Measurements from ENCODE around the gene NTN3. TPM values are rescaled to one million over a fixed set of nuclear protein-coding genes. Genes with fewer than 3 reads are reported as not detected.
A peak's percentile ranks its signal among the peaks of the same experiment; 100 is the strongest.

NTN3 gene
- polyA plus RNA-seq, 1 of the 3 experiments (the other 2 are of a cell fraction) = 0.28 TPM

- Histone ChIP-seq H3K36me3 (replicated peaks in 1 of 2; ENCODE audit: control insufficient read depth in 1 of 2, insufficient read depth in 2 of 2, low read length in 1 of 2) (peaks cover 0 to 16% of the 10 kb centered on the region in 2 experiments), H3K27me3 (ENCODE audit: insufficient read depth) (no peaks in the 10 kb centered on the region), H3K9me3 (no peaks in the 10 kb centered on the region), H3K79me2 (ENCODE audit: insufficient read depth) (no peaks in the 10 kb centered on the region), H3F3A (replicated peaks; ENCODE audit: insufficient read depth) (no peaks in the 10 kb centered on the region), H3K27ac (ENCODE audit: low read depth in 2 of 2, low read length in 1 of 2) (peak overlapping the region in 1 of 2 experiments; percentile 72; a peak in 1 of 4 replicates), H3K4me3 (ENCODE audit: low read depth in 2 of 2, low read length in 1 of 2) (no peak overlapping the region), H3K4me2 (no peak overlapping the region), H3K9ac (no peak overlapping the region), H3K4me1 (ENCODE audit: control insufficient read depth in 1 of 2, insufficient read depth in 2 of 2, low read depth in 1 of 2, low read length in 1 of 2) (peaks cover 0 to 22% of the 10 kb centered on the region in 2 experiments; a peak in 1 of 4 replicates), H2AFZ (ENCODE audit: low read depth) (no peak overlapping the region), H3K9me2 (no peaks in the 10 kb centered on the region), H4K20me1 (ENCODE audit: insufficient read depth) (0 out of 2 replicates have a peak, but pooled peaks cover 4% of the 10 kb centered on the region)
- TF ChIP-seq PBX3 (IDR thresholded peaks at IDR 0.05) = no peak
- TF ChIP-seq SMC3 (IDR thresholded peaks at IDR 0.05; ENCODE audit: low read depth, low read length) = no peak
- TF ChIP-seq GATA2 (CRISPR knock-in tag; IDR thresholded peaks at IDR 0.05) = no peak
- WGBS (ENCODE audit: low lambda C conversion rate) = 95% methylated on average over 46 of the region's 62 CpGs
- POLR2A ChIA-PET = interaction anchor here (0.6 to 0.8 kb wide), 2 partner anchors 14 to 28 kb away, joined by 5 to 6 read pairs; no protein-coding TSS in a partner anchor
- DNase-seq = no peak
- CTCF ChIA-PET = interaction anchor here (1.0 to 1.3 kb wide), 3 partner anchors 14 to 68 kb away, joined by 3 read pairs; partner anchors contain the start of gene TEDC2
These were observed 25.4 kb downstream of the NTN3 start for GRCh38 chr16:2496223-2497115.

- H3K27me3 ChIP-seq (ENCODE audit: insufficient read depth) = no peaks in the 10 kb centered on the region
- H2AFZ ChIP-seq (ENCODE audit: low read depth) = no peak overlapping the region
- ChIA-PET POLR2A (interaction anchor here (0.8 kb wide), 1 partner anchor 28 kb away, joined by 5 read pairs; no protein-coding TSS in a partner anchor), CTCF (interaction anchor here (1.0 to 1.3 kb wide), 4 partner anchors 14 to 157 kb away, joined by 3 read pairs; partner anchors contain the start of genes ABCA3 and TEDC2)
- H3F3A ChIP-seq (replicated peaks; ENCODE audit: insufficient read depth) = no peaks in the 10 kb centered on the region
- H3K36me3 ChIP-seq (replicated peaks in 1 of 2; ENCODE audit: control insufficient read depth in 1 of 2, insufficient read depth in 2 of 2, low read length in 1 of 2) = peaks cover 0 to 16% of the 10 kb centered on the region in 2 experiments
- 88% methylated on average over 4 of the region's 21 CpGs for WGBS (ENCODE audit: low lambda C conversion rate)
- no peaks in the 10 kb centered on the region for H3K79me2 ChIP-seq (ENCODE audit: insufficient read depth)
- H3K4me1 ChIP-seq (ENCODE audit: control insufficient read depth in 1 of 2, insufficient read depth in 2 of 2, low read depth in 1 of 2, low read length in 1 of 2) = peaks cover 0 to 27% of the 10 kb centered on the region in 2 experiments; a peak in 1 of 4 replicates
- H3K9ac ChIP-seq = no peak overlapping the region
- TF ChIP-seq FOXJ3 (CRISPR knock-in tag; IDR thresholded peaks at IDR 0.05) (no peak), YY1 (IDR thresholded peaks at IDR 0.05; ENCODE audit: low read depth) (no peak), TAF1 (IDR thresholded peaks at IDR 0.05; ENCODE audit: borderline replicate concordance, low read depth, low read length) (no peak), REST (IDR thresholded peaks at IDR 0.05; ENCODE audit: low read depth, low read length) (no peak), TCF12 (IDR thresholded peaks at IDR 0.05) (no peak), CHD2 (IDR thresholded peaks at IDR 0.05; ENCODE audit: low read length, partially characterized antibody) (no peak), JUND (IDR thresholded peaks at IDR 0.05) (no peak), RCOR1 (IDR thresholded peaks at IDR 0.05; ENCODE audit: low read length) (no peak)
- DNase-seq = peak; percentile 51
- no peaks in the 10 kb centered on the region for H3K9me2 ChIP-seq
- H3K4me2 ChIP-seq = no peak overlapping the region
- 0 out of 2 replicates have a peak, but pooled peaks cover 4% of the 10 kb centered on the region for H4K20me1 ChIP-seq (ENCODE audit: insufficient read depth)
- H3K9me3 ChIP-seq = no peaks in the 10 kb centered on the region
- peak overlapping the region in 1 of 2 experiments; percentile 72; a peak in 2 of 4 replicates for H3K27ac ChIP-seq (ENCODE audit: low read depth in 2 of 2, low read length in 1 of 2)
- H3K4me3 ChIP-seq (ENCODE audit: low read depth in 2 of 2, low read length in 1 of 2) = no peak overlapping the region
These were observed 26.1 kb downstream of the NTN3 start for GRCh38 chr16:2497116-2497630.
